Epithelial cell of proximal tubule (primary cell): ENCODE measurements around the gene GAB1. TPM values are rescaled to one million over a fixed set of nuclear protein-coding genes. Genes with fewer than 3 reads are reported as not detected.

Experiments used
- DNase-seq: peaks from one replicate; pipeline ENCODE4 v3.0.0-alpha.2; 2011; ENCODE audit warnings: low read depth
- H3K4me3 ChIP-seq: 2 replicates; pipeline ENCODE4 v1.5.1; 2011; ENCODE audit warnings: low read depth, mild to moderate bottlenecking, low read length
- total RNA-seq: library from RNA; depleted of rRNA; stranded (reverse); fragments of >200 nt; gene quantifications from 2 replicates; pipeline ENCODE4 v1.2.3, GENCODE V29; 2015
- TF ChIP-seq, protein P1 (sequence below): conservative IDR thresholded peaks from 2 replicates; pipeline ENCODE4 v1.5.1; 2012; ENCODE audit warnings: low read depth, mild to moderate bottlenecking, low read length

Gene GAB1
- total RNA-seq: 5.5 and 12.2 TPM in 2 replicates

DNA sequence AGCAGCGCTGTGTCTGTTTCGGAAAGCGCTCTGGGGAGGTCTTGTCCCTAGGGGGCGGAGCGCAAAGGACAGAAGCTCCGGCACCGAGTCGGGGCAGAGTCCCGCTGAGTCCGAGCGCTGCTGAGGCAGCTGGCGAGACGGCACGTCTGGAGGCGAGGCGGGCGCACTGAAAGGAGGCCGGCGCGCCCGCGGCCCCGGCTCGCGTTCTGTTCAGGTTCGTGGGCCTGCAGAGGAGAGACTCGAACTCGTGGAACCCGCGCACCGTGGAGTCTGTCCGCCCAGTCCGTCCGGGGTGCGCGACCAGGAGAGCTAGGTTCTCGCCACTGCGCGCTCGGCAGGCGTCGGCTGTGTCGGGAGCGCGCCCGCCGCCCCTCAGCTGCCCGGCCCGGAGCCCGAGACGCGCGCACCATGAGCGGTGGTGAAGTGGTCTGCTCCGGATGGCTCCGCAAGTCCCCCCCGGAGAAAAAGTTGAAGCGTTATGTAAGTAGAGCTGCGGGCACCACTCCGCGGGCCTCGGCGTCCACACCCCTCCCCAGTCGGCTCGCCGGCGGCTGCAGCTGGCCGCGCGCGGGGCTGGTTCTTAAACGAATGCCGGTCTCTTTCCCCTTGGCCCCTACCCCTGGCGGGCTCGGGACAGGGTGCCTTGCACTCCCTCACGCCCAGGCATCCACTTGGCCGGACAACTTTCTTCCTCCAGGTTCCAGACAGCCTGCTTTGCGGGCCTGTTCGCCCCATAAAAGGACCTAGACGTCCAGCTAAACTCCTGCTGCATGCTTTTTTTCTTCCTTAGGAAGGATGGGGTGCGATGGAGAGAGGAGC is at the start of gene GAB1:
TSS of gene GAB1 (plus strand) at position 96 of the 819 bp plus-strand sequence. CDS start at position 409, 313 bp downstream.
- no peak for DNase-seq
- peak within 1 kb of the TSS; percentile 77 for H3K4me3 ChIP-seq
- TF ChIP-seq, protein P1, sequence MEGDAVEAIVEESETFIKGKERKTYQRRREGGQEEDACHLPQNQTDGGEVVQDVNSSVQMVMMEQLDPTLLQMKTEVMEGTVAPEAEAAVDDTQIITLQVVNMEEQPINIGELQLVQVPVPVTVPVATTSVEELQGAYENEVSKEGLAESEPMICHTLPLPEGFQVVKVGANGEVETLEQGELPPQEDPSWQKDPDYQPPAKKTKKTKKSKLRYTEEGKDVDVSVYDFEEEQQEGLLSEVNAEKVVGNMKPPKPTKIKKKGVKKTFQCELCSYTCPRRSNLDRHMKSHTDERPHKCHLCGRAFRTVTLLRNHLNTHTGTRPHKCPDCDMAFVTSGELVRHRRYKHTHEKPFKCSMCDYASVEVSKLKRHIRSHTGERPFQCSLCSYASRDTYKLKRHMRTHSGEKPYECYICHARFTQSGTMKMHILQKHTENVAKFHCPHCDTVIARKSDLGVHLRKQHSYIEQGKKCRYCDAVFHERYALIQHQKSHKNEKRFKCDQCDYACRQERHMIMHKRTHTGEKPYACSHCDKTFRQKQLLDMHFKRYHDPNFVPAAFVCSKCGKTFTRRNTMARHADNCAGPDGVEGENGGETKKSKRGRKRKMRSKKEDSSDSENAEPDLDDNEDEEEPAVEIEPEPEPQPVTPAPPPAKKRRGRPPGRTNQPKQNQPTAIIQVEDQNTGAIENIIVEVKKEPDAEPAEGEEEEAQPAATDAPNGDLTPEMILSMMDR: peak; percentile 19

DNA sequence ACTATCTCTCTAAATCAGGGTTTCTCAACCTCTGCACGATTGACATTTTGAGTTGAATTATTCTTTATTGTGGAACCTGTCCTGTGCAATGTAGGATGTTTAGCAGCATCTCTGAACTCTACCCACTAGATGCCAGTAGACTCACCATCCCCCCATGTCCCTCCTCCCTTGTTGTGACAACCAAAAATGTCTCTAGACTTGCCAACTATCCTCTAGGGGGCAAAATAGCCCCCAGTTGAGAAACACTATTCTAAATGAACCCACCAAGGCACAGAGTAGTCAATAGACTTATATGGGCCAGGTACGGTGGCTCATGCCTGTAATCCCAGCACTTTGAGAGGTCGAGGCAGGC is 49.1 kb upstream of the GAB1 start:
- no peak overlapping the region for H3K4me3 ChIP-seq
- TF ChIP-seq, protein P1: no peak
- no peak for DNase-seq

DNA sequence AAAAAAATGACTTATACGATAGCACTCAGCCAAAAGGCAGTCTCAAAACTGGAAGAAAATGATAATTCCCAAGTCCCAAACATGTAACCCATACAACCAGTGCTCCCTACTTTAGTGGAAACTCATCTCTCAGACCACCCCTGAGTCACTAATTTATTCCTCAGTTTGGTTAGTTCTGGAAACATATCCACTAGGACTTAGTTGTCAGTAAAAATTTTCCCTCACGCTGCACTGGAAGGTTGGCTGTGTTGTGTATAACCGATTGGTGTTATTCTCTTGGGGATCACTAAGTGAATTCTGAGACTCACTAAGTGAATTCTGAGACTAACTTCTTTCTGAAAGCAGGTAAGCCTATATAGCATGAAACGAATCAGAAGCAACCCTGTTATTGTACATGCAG is 48.5 kb upstream of the GAB1 start:
- DNase-seq: no peak
- TF ChIP-seq, protein P1: no peak
- no peak overlapping the region for H3K4me3 ChIP-seq

DNA sequence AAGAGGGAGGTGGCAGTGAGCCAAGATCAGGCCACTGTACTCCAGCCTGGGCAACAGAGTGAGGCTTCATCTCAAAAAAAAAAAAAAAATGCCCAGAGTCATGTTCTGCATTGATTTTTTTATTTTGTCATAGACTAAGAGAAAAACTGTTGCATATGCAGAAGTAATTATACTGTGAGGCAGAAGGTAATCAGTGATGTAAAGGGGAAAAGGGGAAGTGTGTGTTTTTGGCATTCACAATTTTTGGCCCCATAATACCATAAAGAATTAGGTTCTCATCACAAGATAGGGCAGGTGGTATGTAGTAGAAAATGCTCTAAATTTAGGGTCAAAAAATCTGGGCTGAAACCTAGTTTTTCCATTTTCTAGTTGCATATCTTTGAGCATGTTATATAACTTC is 47.3 kb upstream of the GAB1 start:
- DNase-seq: no peak
- no peak overlapping the region for H3K4me3 ChIP-seq
- TF ChIP-seq, protein P1: no peak

DNA sequence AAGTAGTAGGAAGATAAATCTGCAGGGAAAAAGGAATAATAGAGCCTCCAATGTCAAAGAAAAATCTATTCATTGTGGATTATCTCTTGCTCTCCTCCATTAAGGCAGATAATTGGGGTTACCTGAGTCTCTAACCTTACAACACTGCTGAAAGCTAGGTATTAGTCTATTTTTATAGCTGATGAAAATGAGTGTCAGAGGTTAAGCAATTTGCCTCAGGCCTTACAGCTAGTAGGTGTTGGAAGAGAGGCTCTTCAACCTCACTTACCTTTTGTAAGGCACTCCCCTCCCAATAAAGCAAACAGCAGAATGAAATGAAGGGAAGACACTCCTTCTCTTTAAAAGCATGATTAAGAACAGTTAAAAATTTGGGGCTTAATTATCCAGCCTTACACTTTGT is 45.4 kb upstream of the GAB1 start:
- TF ChIP-seq, protein P1: no peak
- H3K4me3 ChIP-seq: no peak overlapping the region
- DNase-seq: no peak

DNA sequence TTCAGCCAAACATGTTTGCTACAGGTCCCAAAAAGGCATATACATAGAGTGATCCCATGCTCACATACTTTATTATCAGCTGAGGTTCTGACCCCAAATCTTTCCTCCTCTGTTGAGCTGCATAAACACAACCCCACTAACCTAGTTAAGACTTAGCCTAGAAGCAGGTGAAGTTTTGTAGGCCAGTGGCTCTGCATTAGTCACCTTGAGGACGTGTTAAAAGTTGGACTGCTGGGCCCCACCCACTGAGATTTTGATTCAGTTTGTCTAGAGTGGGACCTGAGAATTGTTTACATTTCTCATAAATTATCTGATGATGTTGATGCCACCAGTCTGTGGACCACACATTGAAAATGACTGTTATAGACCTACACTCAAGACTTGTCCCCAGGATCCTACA is 43.8 kb upstream of the GAB1 start:
- TF ChIP-seq, protein P1: no peak
- no peak overlapping the region for H3K4me3 ChIP-seq
- no peak for DNase-seq

DNA sequence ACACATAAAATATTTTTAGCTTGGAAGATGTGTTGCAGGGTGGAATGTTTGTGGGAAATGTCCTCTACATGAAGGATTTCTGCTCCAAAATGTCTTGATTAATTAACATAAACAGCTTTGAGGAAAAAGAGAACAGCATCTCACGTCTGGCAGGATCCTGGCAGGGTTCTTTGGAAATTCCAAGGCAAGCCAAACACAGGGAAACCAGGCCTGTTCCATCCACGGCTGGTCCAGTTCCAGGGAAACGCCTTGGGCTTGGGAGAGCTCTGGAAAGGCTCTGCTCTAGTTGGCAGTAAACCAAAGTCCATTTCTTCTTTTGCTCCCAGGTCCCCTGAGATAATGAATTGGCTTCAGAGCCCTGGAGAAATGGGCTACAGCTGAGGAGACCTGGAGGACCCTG is 42.4 kb upstream of the GAB1 start:
- no peak overlapping the region for H3K4me3 ChIP-seq
- TF ChIP-seq, protein P1: no peak
- no peak for DNase-seq
